ENCODE measurements around the gene UGT8.
A peak's percentile ranks its signal among the peaks of the same experiment; 100 is the strongest.

The UGT8 gene

DNA sequence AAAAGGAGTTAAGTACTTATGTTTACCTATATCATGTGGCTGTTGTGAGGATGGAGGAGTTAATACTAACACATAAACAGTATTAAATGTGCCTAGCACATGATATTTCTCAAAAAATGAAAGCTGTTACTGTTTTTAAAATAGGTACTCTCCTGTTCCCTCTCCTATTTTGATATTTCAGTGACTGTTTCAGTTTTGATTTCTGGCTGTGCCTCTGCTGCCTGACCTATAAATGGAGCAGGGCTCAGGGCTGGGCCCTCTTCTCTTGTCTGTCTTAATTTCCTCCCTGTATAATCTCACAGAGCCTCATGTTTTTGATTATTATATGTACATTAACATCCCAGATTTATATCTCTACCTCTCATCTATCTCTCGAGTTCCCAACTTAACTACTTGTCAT lies 93.3 kb downstream of the UGT8 start:
- Histone ChIP-seq H3K79me2 (no peaks in the 10 kb centered on the region), H3K4me3 (ENCODE audit: low read depth, low read length) (no peak overlapping the region), H3K9me3 (ENCODE audit: control insufficient read depth, low read length) (no peaks in the 10 kb centered on the region), H3K27ac (no peak overlapping the region), H3K36me3 (ENCODE audit: control insufficient read depth, insufficient read depth, low read length) (no peaks in the 10 kb centered on the region), H3K9ac (no peak overlapping the region), H3K4me2 (ENCODE audit: low read length) (no peak overlapping the region), H3K27me3 (ENCODE audit: control insufficient read depth, insufficient read depth, low read length) (no peaks in the 10 kb centered on the region), H2AFZ (no peak overlapping the region), H3K4me1 (no peaks in the 10 kb centered on the region)
- TF ChIP-seq, protein P1, sequence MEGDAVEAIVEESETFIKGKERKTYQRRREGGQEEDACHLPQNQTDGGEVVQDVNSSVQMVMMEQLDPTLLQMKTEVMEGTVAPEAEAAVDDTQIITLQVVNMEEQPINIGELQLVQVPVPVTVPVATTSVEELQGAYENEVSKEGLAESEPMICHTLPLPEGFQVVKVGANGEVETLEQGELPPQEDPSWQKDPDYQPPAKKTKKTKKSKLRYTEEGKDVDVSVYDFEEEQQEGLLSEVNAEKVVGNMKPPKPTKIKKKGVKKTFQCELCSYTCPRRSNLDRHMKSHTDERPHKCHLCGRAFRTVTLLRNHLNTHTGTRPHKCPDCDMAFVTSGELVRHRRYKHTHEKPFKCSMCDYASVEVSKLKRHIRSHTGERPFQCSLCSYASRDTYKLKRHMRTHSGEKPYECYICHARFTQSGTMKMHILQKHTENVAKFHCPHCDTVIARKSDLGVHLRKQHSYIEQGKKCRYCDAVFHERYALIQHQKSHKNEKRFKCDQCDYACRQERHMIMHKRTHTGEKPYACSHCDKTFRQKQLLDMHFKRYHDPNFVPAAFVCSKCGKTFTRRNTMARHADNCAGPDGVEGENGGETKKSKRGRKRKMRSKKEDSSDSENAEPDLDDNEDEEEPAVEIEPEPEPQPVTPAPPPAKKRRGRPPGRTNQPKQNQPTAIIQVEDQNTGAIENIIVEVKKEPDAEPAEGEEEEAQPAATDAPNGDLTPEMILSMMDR (IDR thresholded peaks at IDR 0.05), result no peak

DNA sequence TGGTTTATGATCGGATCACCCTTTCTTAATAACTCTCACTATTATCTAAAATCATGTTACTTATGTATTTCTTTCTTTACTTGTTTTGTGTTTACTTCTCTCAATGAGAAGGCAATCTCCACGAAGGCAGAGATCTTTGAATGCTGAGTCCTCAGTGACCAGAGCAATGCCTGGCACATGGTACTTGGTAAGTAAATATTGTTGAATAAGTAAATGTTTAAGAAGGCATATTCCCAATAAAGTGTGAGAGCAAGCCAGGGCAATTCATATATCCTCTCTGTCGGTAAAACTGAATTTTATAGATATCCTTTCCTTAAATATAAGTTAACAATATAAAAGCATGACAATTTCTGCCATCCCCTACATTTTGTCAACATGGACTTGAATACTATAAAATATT lies 94.4 kb downstream of the UGT8 start:
- no peak overlapping the region for H3K4me2 ChIP-seq (ENCODE audit: low read length)
- H2AFZ ChIP-seq, result no peak overlapping the region
- H3K27me3 ChIP-seq (ENCODE audit: control insufficient read depth, insufficient read depth, low read length), result no peaks in the 10 kb centered on the region
- H3K36me3 ChIP-seq (ENCODE audit: control insufficient read depth, insufficient read depth, low read length), result no peaks in the 10 kb centered on the region
- TF ChIP-seq, protein P1 (IDR thresholded peaks at IDR 0.05), result no peak
- H3K9ac ChIP-seq, result no peak overlapping the region
- H3K4me3 ChIP-seq (ENCODE audit: low read depth, low read length), result no peak overlapping the region
- no peaks in the 10 kb centered on the region for H3K9me3 ChIP-seq (ENCODE audit: control insufficient read depth, low read length)
- H3K4me1 ChIP-seq, result no peaks in the 10 kb centered on the region
- no peak overlapping the region for H3K27ac ChIP-seq
- no peaks in the 10 kb centered on the region for H3K79me2 ChIP-seq

DNA sequence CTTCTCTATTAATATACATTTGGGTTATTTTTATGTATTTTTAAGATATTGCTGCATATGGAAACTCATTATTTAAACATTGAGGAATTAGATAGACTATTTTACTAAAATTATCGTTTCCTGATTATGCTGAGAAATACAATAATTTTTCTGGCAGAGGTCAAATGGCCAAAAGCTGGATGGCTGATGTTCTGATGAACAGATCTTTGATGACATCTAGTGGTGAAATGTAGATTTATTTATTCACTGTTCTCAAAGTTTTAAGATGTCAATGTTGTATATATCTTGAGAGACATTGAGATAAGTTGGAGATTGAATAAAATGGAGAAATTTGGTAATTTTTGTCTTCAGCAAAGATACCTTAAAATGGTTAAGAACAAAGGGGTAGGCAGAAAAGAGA lies 96.2 kb downstream of the UGT8 start:
- no peak overlapping the region for H3K4me3 ChIP-seq (ENCODE audit: low read depth, low read length)
- no peak overlapping the region for H3K9ac ChIP-seq
- no peaks in the 10 kb centered on the region for H3K79me2 ChIP-seq
- TF ChIP-seq, protein P1 (IDR thresholded peaks at IDR 0.05), result peak; percentile 24
- H2AFZ ChIP-seq, result no peak overlapping the region
- no peaks in the 10 kb centered on the region for H3K27me3 ChIP-seq (ENCODE audit: control insufficient read depth, insufficient read depth, low read length)
- no peaks in the 10 kb centered on the region for H3K36me3 ChIP-seq (ENCODE audit: control insufficient read depth, insufficient read depth, low read length)
- no peaks in the 10 kb centered on the region for H3K4me1 ChIP-seq
- H3K4me2 ChIP-seq (ENCODE audit: low read length), result no peak overlapping the region
- H3K27ac ChIP-seq, result no peak overlapping the region
- H3K9me3 ChIP-seq (ENCODE audit: control insufficient read depth, low read length), result no peaks in the 10 kb centered on the region

DNA sequence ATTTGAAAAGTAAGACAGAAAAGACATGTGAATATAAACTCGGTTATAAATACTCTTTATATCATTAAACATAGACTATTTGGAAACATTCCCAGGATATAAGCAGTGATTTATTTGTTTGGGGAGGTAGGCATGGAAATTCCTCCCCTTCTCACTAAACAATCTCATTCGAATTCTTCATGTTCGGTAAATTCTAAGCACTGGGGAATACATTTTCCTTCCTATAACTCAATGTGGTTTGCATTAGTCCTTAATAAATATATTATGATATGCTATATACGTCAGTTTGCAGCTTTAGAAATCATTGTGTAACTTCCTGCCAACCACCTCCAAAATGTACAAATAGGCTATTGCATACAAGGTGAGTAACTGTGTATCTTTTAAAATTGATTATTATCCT lies 99.6 kb downstream of the UGT8 start:
- Histone ChIP-seq H3K79me2 (no peaks in the 10 kb centered on the region), H3K27ac (no peak overlapping the region), H3K4me3 (ENCODE audit: low read depth, low read length) (no peak overlapping the region), H2AFZ (no peak overlapping the region), H3K9me3 (ENCODE audit: control insufficient read depth, low read length) (no peaks in the 10 kb centered on the region), H3K9ac (no peak overlapping the region), H3K4me2 (ENCODE audit: low read length) (no peak overlapping the region), H3K27me3 (ENCODE audit: control insufficient read depth, insufficient read depth, low read length) (no peaks in the 10 kb centered on the region), H3K4me1 (no peaks in the 10 kb centered on the region), H3K36me3 (ENCODE audit: control insufficient read depth, insufficient read depth, low read length) (no peaks in the 10 kb centered on the region)
- TF ChIP-seq, protein P1 (IDR thresholded peaks at IDR 0.05), result no peak

DNA sequence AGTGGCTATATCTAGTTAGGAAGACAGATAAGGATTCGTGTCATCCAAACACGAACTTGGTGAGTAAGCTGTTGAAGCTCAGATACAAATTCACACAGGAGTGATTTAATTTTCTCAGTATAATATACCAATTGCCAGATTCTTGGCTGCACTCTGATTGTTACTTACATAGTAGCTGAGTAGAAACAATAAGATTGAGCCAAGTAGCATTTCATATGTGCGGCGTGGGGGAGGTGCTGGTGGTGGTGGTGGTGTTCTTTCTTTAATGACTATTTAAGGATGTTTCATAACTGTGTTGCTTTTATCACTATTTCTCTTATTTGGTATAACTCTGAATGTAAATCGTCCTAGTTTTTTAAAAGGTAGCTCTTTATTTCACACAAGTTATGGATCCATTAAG lies 102.9 kb downstream of the UGT8 start:
- H3K27me3 ChIP-seq (ENCODE audit: control insufficient read depth, insufficient read depth, low read length), result no peaks in the 10 kb centered on the region
- TF ChIP-seq, protein P1 (IDR thresholded peaks at IDR 0.05), result no peak
- H3K9me3 ChIP-seq (ENCODE audit: control insufficient read depth, low read length), result no peaks in the 10 kb centered on the region
- no peak overlapping the region for H3K4me2 ChIP-seq (ENCODE audit: low read length)
- no peaks in the 10 kb centered on the region for H3K4me1 ChIP-seq
- no peak overlapping the region for H3K9ac ChIP-seq
- no peaks in the 10 kb centered on the region for H3K79me2 ChIP-seq
- no peak overlapping the region for H2AFZ ChIP-seq
- H3K27ac ChIP-seq, result no peak overlapping the region
- H3K36me3 ChIP-seq (ENCODE audit: control insufficient read depth, insufficient read depth, low read length), result no peaks in the 10 kb centered on the region
- no peak overlapping the region for H3K4me3 ChIP-seq (ENCODE audit: low read depth, low read length)

All from parathyroid adenoma (tissue), 2 donors.